HUES6 (cell line): ENCODE measurements around the gene CCDC88C.
"Not testable (repeated sequence)": the region's sequence is repeated elsewhere in the genome, so short reads cannot be mapped to it uniquely, and the experiment has no call there.

Experiments used
- H3K27ac ChIP-seq: 2 replicates; pipeline ENCODE4 v1.7.0; 2013; ENCODE audit warnings: low read depth, mild to moderate bottlenecking, low read length, inconsistent platforms
- H3K27me3 ChIP-seq: 2 replicates; pipeline ENCODE4 v1.6.1; 2013; ENCODE audit warnings: low read length; ENCODE audit not compliant: control insufficient read depth, insufficient read depth
- H3K36me3 ChIP-seq: 2 replicates; pipeline ENCODE4 v1.6.1; 2013; ENCODE audit warnings: low read length; ENCODE audit not compliant: control insufficient read depth, insufficient read depth
- H3K4me1 ChIP-seq: 2 replicates; pipeline ENCODE4 v1.6.1; 2013; ENCODE audit warnings: low read length; ENCODE audit not compliant: control insufficient read depth, insufficient read depth
- H3K4me3 ChIP-seq: 2 replicates; pipeline ENCODE4 v1.5.1; 2013; ENCODE audit warnings: low read depth, low read length
- H3K9ac ChIP-seq: one replicate; pipeline ENCODE4 v1.6.1; 2013; ENCODE audit warnings: mild to moderate bottlenecking, low read length
- H3K9me3 ChIP-seq: 2 replicates; pipeline ENCODE4 v1.6.1; 2013; ENCODE audit warnings: low read depth, low read length; ENCODE audit not compliant: control insufficient read depth, insufficient read depth

The CCDC88C gene

DNA sequence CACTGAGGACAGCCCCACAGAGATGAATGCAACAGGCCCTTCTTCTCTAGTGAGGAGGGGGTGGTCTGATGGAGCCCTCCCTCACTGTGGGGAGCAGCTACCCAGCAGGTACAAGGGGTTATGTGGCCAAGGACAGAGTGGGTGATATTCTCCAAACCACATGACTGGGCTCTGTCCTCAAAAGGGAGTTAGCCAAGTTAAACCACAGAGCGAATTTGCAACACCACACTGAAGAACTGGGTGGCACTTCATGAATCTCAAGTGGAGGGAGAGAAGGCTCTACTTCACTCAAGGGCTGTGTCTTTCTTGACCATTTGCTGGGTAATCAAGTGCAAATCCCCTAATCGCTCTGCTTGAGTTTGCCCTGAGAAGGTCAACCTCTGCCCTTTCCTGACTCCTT lies 185.6 kb downstream of the CCDC88C start:
- H3K4me1 ChIP-seq: peaks cover 7% of the 10 kb centered on the region

DNA sequence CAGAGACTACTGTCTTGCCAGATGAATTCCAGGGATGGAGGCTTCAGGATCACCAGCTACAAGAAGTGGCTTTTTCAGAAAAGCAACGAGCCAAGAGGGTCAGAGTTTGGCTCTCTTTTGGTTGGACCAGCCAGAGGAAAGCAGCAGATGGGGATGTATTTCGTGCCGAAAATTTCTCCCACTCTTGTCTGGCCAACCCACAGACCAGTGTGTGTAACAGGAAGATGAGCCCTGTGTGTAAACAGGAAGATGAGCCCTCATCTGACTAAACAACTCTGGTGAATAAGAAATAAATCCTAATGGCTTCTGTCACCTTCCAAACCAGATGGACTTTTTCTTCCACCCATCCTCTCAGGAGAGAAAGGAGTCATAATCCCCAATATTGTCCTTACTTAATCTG lies 186.2 kb downstream of the CCDC88C start:
- Histone ChIP-seq H3K27ac (no peak overlapping the region), H3K4me3 (no peak overlapping the region), H3K27me3 (no peaks in the 10 kb centered on the region), H3K9ac (no peak overlapping the region), H3K36me3 (no peaks in the 10 kb centered on the region), H3K4me1 (peaks cover 7% of the 10 kb centered on the region), H3K9me3 (0 out of 2 replicates have a peak, but pooled peaks cover 4% of the 10 kb centered on the region)

More for the DNA sequence above, 185.6 kb downstream of the CCDC88C start:
- Histone ChIP-seq H3K27me3 (no peaks in the 10 kb centered on the region), H3K36me3 (no peaks in the 10 kb centered on the region), H3K9ac (no peak overlapping the region), H3K27ac (no peak overlapping the region), H3K4me3 (no peak overlapping the region), H3K9me3 (0 out of 2 replicates have a peak, but pooled peaks cover 4% of the 10 kb centered on the region)

DNA sequence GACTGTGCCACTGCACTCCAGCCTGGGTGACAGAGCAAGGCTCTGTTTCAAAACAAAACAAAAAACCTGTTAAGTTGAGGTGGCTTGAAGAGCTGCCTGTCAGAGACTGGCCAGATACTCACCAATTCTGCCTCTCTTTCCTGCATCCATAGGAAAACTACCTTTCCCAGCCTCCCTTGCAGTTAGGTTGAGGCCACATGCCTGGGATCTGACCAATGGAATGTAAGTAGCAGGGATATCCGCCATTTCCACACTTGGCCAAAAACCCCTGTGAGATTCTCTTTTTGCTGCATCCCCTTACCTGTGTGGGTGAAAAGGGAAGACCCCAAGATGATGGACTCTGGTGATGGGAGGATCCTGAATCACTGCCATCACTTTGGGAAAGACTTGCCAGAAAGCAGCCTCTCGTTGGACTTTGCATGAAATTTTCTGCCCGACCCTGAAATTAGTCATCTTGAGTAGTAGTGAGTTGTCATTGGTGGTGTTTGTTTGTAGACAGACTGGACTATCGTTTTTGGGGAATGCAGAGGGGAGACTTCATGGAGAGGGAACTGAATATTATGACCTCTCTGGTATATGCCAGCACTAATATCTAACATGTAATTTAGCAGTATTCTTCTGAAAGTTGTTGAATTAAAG lies 187.1 kb downstream of the CCDC88C start:
- Histone ChIP-seq H3K9ac (no peak overlapping the region), H3K4me3 (no peak overlapping the region), H3K4me1 (peaks cover 7% of the 10 kb centered on the region), H3K27ac (no peak overlapping the region), H3K9me3 (0 out of 2 replicates have a peak, but pooled peaks cover 4% of the 10 kb centered on the region), H3K36me3 (no peaks in the 10 kb centered on the region), H3K27me3 (no peaks in the 10 kb centered on the region)

DNA sequence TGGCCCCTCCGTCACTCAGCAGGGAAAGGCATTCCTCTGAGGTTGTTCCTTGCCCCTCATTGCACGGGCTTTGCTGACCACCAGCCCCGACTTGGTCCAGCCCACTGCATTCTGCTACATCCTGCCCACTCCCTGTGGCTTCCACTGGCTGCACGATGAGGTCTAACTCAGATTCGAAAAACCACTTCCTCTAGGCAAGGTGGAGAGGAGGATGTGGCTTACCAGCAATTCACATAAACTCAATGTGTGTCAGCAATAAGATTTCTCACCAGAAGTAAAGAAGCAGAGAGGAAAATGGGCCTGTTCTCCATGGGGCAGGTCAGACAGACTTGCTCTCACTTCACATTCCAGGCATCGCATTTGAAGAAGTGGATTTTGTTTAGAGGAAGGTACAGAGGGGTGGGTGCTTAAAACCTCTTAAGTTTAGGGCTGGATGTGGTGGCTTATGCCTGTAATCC lies 187.8 kb downstream of the CCDC88C start:
- Histone ChIP-seq H3K27ac (no peak overlapping the region), H3K4me1 (peaks cover 7% of the 10 kb centered on the region), H3K9ac (no peak overlapping the region), H3K4me3 (no peak overlapping the region), H3K9me3 (0 out of 2 replicates have a peak, but pooled peaks cover 4% of the 10 kb centered on the region), H3K36me3 (no peaks in the 10 kb centered on the region), H3K27me3 (no peaks in the 10 kb centered on the region)

DNA sequence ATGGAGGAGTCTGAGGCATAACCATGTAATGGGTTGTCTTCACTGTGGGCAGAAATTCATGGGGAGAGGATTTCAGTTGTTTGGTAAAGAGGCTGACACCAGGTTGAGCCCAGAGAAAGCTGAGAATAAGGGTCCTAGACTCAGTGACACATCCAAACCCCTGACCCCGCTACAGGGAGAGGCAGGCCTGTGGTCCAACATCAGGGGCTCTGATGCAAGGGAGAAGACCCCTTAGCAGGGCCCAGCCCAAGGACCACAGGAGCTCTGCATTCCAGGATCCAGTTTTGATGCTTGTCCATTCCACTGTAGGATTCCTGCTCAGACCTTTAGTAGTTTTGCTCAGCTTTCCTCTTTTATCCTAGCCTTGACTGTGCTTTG lies 188.6 kb downstream of the CCDC88C start:
- Histone ChIP-seq H3K27me3 (no peaks in the 10 kb centered on the region), H3K27ac (no peak overlapping the region), H3K4me1 (peaks cover 7% of the 10 kb centered on the region), H3K9me3 (0 out of 2 replicates have a peak, but pooled peaks cover 4% of the 10 kb centered on the region), H3K4me3 (no peak overlapping the region), H3K36me3 (no peaks in the 10 kb centered on the region), H3K9ac (no peak overlapping the region)

DNA sequence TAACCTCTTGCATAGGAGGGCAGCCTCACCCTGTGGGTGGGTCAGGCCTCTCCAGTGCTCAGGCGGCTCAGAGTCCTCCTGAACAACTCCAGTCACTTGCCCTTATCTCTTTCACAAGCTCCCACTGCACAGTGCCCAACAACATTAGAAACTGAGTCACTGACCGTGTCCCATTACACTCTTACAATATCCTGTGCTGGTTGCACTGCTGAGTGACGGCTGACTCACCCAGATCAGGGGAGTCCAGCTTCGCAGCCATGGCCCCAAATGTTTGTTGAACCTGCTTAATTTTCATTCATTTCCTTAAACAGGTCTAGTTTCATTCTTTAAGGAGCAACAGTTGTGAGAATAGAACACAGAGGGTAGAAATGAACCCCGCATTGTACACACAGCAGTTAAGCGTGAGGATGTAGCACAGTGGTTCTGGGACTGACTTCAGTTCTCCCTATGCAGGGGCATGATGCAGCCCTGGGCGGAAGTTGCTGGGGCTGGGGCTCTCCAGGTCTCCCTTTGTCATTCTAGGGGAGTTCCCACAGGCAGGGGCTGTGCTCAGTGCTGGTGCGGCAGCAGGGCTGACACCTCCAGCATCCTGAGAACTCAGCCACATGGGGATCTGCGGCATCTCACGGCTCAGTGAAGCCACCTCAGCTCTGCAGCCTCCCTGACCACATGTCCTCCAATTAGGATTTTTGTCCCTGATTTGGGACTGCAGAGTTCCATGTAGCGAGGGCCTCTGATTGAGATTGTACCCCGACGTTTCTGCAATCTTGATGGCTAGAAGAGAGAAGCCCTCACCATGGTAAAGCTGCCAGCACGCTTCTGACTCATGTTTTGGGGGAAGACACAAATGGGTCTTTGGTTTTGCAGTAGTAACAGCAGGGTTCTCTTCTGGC lies 189.3 kb downstream of the CCDC88C start:
- H3K27ac ChIP-seq: no peak overlapping the region

DNA sequence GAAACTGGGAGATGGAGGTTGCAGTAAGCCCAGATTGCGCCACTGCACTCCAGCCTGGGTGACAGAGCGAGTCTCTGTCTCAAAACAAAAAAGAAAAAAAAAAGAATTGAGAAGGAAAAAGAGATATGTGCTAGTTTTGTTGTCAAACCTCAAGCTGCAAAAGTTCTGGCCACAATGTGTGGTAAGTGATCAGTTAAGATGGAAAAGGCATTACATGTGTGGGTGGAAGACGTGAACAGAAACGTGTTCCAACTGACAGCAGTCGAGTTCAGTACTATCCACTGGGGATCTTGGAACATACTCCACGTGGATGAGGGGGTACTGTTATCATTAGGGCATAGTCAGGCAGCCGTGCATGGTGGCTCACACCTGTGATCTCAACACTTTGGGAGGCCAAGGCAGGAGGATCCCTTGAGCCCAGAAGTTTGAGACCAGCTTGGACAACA lies 190.4 kb downstream of the CCDC88C start:
- H3K36me3 ChIP-seq: no peaks in the 10 kb centered on the region
- H3K4me3 ChIP-seq: no peak overlapping the region
- no peak overlapping the region for H3K9ac ChIP-seq
- no peak overlapping the region for H3K27ac ChIP-seq
- 0 out of 2 replicates have a peak, but pooled peaks cover 4% of the 10 kb centered on the region for H3K9me3 ChIP-seq
- H3K27me3 ChIP-seq: no peaks in the 10 kb centered on the region
- H3K4me1 ChIP-seq: peaks cover 7% of the 10 kb centered on the region

More for the DNA sequence above, 189.3 kb downstream of the CCDC88C start:
- H3K27me3 ChIP-seq: no peaks in the 10 kb centered on the region
- H3K9me3 ChIP-seq: 0 out of 2 replicates have a peak, but pooled peaks cover 4% of the 10 kb centered on the region
- H3K4me1 ChIP-seq: peaks cover 7% of the 10 kb centered on the region
- H3K36me3 ChIP-seq: no peaks in the 10 kb centered on the region
- H3K9ac ChIP-seq: no peak overlapping the region
- no peak overlapping the region for H3K4me3 ChIP-seq

DNA sequence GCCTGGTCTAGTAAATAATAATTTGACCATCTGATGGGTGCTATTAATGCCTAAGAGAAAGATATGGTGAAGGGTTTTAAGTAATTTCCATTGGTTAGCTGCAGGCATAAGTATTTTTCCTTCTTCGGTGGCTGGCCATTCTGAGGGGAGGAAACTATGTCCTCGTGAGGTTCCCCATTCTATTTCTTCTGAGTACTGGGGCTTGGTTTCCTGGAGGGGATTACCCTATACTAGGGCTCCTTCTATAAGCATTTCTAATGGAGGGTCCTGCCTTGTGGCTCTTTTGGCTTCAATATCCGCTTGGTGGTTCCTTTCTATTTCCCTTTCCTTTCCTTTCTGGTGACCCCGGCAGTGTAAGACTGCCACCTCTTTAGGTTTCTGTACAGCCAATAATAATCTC lies 191.3 kb downstream of the CCDC88C start:
- H3K9ac ChIP-seq, H3K27me3 ChIP-seq, H3K4me1 ChIP-seq, H3K9me3 ChIP-seq, H3K36me3 ChIP-seq, H3K27ac ChIP-seq, H3K4me3 ChIP-seq: not testable (repeated sequence)

DNA sequence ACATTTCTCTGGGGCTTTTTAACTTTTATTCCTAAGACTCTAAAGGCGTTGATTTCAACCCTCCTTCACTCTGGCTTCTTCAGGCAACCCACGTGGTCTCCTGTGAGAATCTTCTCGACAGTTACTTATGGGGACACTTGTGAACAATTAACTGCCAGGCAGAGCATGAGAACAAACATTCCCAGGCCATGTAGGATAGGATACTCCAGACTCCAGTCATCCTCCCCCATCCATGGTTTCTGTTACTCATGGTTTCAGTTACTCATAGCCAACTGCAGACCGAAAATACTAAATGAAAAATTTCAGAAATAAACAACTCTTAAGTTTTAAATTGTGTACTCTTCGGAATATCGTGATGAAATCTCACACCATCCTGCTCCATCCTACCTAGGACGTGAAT lies 192.6 kb downstream of the CCDC88C start:
- peaks cover 7% of the 10 kb centered on the region for H3K4me1 ChIP-seq
- H3K27me3 ChIP-seq: no peaks in the 10 kb centered on the region
- no peak overlapping the region for H3K27ac ChIP-seq
- no peaks in the 10 kb centered on the region for H3K36me3 ChIP-seq
- no peaks in the 10 kb centered on the region for H3K9me3 ChIP-seq
- no peak overlapping the region for H3K4me3 ChIP-seq
- no peak overlapping the region for H3K9ac ChIP-seq

DNA sequence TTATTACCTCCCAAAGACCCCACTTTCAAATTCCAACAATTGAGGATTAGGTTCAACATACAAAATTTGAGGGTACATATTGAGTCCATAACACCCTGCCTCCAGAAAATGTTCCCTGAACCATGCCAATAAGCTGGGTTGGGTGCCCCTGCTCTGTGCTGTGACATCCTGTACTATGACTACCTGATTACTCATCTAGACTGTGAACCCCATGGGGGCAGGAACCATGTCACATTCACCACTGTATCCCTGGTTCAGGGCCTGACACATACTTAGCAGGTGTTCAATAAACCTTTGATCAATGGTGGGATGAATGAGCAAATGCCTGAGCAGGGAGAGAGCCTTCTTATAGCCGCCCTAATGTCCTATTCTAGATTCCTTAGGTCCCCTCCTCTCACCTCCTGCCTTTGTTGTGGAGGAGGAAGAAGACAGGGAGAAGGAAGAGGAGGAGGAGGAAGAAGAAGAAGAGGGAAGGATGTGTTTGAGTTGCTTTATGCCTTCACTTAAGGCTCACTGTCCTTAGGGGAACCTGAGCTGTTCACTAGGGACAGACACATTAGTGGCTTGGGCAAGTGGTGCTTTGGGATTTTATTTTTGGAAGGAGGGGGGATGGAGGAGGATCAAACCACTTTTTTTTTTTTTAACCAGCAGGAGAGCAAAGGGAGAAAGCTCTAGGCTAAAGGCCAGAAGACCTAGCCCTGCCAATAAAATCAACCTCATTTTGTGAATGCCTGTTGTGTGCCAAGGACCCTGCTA lies 194.4 kb downstream of the CCDC88C start:
- Histone ChIP-seq H3K9me3 (no peaks in the 10 kb centered on the region), H3K9ac (no peak overlapping the region), H3K36me3 (no peaks in the 10 kb centered on the region), H3K4me3 (no peak overlapping the region), H3K27me3 (no peaks in the 10 kb centered on the region), H3K4me1 (peaks cover 4% of the 10 kb centered on the region), H3K27ac (no peak overlapping the region)
